ENCODE data around the gene POLR3GL.
A peak's percentile ranks its signal among the peaks of the same experiment; 100 is the strongest.

POLR3GL gene

DNA sequence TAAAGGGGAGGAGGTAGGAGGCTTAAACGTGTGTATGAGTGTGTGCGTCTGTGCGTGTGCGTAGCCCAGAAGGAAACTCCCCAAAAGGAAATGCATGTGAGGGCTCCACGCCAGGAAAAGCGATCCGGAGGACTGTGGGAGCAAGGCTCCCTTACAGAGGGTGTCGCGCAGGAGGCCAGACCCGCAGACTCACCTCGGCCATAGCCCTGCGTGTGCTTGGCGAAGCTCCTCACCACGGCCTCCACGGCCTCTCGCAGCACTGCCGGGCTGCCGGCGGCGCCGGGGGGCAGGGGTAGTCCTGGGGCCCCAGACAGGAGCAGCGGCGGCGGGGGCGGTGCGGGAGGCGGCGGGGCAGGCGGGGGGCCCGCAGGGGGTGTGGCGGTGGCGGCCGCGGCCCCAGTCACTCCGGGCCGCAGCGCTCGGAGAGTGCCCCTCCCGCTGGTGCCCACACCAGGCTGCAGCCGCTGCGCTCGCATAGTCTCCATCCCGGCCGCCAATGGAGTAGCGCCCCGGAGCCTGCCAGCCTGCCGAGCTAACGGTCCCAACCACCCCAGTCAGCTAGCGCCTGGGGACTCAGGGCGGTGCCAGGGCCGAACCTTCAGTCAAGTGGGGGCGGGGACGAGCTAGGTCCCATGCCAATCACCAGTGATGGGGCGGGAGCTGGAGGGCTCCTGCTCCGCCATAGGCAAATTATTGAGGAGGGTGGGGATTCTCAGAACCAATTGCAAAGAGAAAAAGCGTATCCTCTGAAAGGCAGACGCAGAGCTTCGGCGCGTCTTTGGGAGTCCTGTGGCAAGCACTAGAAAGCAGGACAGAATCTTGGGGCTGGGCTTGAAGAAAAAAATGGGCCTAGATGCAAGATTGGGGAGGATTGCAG is 6.8 kb upstream of the POLR3GL start, which contains the start of gene LIX1L:
Gene LIX1L, minus strand, starts transcription at position 575 of the 877 bp plus-strand sequence. Its CDS starts 90 bp downstream, at position 485.
- TF ChIP-seq CREB1 (IDR thresholded peaks at IDR 0.05; ENCODE audit: low read depth), result no peak
- TF ChIP-seq CEBPB (IDR thresholded peaks at IDR 0.05), result no peak
- TF ChIP-seq TEAD4 (IDR thresholded peaks at IDR 0.05), result no peak
- 0 out of 2 replicates have a peak, but pooled peaks have one; percentile 14 for TF ChIP-seq TAF1 (IDR thresholded peaks at IDR 0.05; ENCODE audit: low read depth)
- peak; percentile 60 for TF ChIP-seq NFIC (IDR thresholded peaks at IDR 0.05)
- 0 out of 2 replicates have a peak, but pooled peaks have one; percentile 14 for TF ChIP-seq YY1 (IDR thresholded peaks at IDR 0.05; ENCODE audit: low read depth)
- no peak for TF ChIP-seq FOXM1 (IDR thresholded peaks at IDR 0.05; ENCODE audit: borderline replicate concordance, low read depth)
- peak; percentile 24; the same call in 1 of the 2 replicates for TF ChIP-seq TCF12 (IDR thresholded peaks at IDR 0.05; ENCODE audit: low read depth)
- no peak for TF ChIP-seq RAD21 (IDR thresholded peaks at IDR 0.05; ENCODE audit: low read depth)
- no peak for TF ChIP-seq ZBTB7A (IDR thresholded peaks at IDR 0.05; ENCODE audit: low read depth)
- 0 out of 2 replicates have a peak, but pooled peaks have one; percentile 8 for TF ChIP-seq EGR1 (IDR thresholded peaks at IDR 0.05)
- no peak for TF ChIP-seq EP300 (IDR thresholded peaks at IDR 0.05; ENCODE audit: borderline replicate concordance)
- TF ChIP-seq REST (IDR thresholded peaks at IDR 0.05; ENCODE audit: low read depth), result no peak
- no peak for TF ChIP-seq USF1 (IDR thresholded peaks at IDR 0.05)
- TF ChIP-seq, protein P1, sequence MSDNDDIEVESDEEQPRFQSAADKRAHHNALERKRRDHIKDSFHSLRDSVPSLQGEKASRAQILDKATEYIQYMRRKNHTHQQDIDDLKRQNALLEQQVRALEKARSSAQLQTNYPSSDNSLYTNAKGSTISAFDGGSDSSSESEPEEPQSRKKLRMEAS (IDR thresholded peaks at IDR 0.05), result peak; percentile 65; the same call in 1 of the 2 replicates

DNA sequence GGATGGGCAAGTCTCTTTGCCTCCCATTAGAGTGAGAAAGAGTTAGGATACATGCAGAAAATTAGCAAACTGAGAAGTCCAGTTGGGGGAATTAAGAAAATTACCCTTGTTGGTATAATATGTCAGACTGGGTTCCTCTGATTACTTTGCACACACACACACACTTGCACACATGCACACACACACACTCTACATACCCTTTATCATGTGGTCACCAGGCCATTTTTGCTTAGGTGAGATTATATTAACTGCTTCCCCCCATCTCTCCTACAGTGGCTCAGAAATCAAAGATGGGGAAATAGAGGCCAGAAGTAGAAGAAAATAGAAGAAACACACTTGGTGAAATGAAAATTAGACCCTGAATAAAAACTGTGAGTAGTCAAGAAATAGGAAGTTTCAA is 5.8 kb upstream of the POLR3GL start:
- TF ChIP-seq TCF12 (IDR thresholded peaks at IDR 0.05; ENCODE audit: low read depth), result no peak
- no peak for TF ChIP-seq NFIC (IDR thresholded peaks at IDR 0.05)
- TF ChIP-seq ZBTB7A (IDR thresholded peaks at IDR 0.05; ENCODE audit: low read depth), result no peak
- TF ChIP-seq, protein P1 (IDR thresholded peaks at IDR 0.05), result no peak
- TF ChIP-seq TAF1 (IDR thresholded peaks at IDR 0.05; ENCODE audit: low read depth), result no peak
- no peak for TF ChIP-seq USF1 (IDR thresholded peaks at IDR 0.05)
- TF ChIP-seq EP300 (IDR thresholded peaks at IDR 0.05; ENCODE audit: borderline replicate concordance), result no peak
- no peak for TF ChIP-seq EGR1 (IDR thresholded peaks at IDR 0.05)
- no peak for TF ChIP-seq FOXM1 (IDR thresholded peaks at IDR 0.05; ENCODE audit: borderline replicate concordance, low read depth)
- TF ChIP-seq TEAD4 (IDR thresholded peaks at IDR 0.05), result no peak

- TF ChIP-seq RAD21 (IDR thresholded peaks at IDR 0.05; ENCODE audit: low read depth) (no peak), EGR1 (IDR thresholded peaks at IDR 0.05) (no peak), NFIC (IDR thresholded peaks at IDR 0.05) (no peak), TAF1 (IDR thresholded peaks at IDR 0.05; ENCODE audit: low read depth) (no peak), REST (IDR thresholded peaks at IDR 0.05; ENCODE audit: low read depth) (no peak), CREB1 (IDR thresholded peaks at IDR 0.05; ENCODE audit: low read depth) (no peak), CEBPB (IDR thresholded peaks at IDR 0.05) (no peak), EP300 (IDR thresholded peaks at IDR 0.05; ENCODE audit: borderline replicate concordance) (no peak), TEAD4 (IDR thresholded peaks at IDR 0.05) (no peak)
- TF ChIP-seq, protein P1 (IDR thresholded peaks at IDR 0.05), result no peak
Measured at GRCh38 chr1:145959333-145959732, 5.2 kb upstream of the POLR3GL start.

GRCh38 chr1:145959957-145960467 is 4.5 kb upstream of the POLR3GL start:
- TF ChIP-seq NFIC (IDR thresholded peaks at IDR 0.05) (no peak), YY1 (IDR thresholded peaks at IDR 0.05; ENCODE audit: low read depth) (no peak), RAD21 (IDR thresholded peaks at IDR 0.05; ENCODE audit: low read depth) (no peak), TAF1 (IDR thresholded peaks at IDR 0.05; ENCODE audit: low read depth) (no peak), CEBPB (IDR thresholded peaks at IDR 0.05) (no peak), ZBTB7A (IDR thresholded peaks at IDR 0.05; ENCODE audit: low read depth) (no peak), FOXM1 (IDR thresholded peaks at IDR 0.05; ENCODE audit: borderline replicate concordance, low read depth) (no peak), CREB1 (IDR thresholded peaks at IDR 0.05; ENCODE audit: low read depth) (no peak), EGR1 (IDR thresholded peaks at IDR 0.05) (no peak), TEAD4 (IDR thresholded peaks at IDR 0.05) (no peak), EP300 (IDR thresholded peaks at IDR 0.05; ENCODE audit: borderline replicate concordance) (no peak)
